ENCODE results near the gene TENM4. TPM values are rescaled to one million over a fixed set of nuclear protein-coding genes. Genes with fewer than 3 reads are reported as not detected.

TENM4 gene
- total and polyA plus RNA-seq, 2 of the 8 experiments (the other 6 are each of a cell fraction or from before 2014, with no cell fraction given): 3.5 to 7.2 TPM

GRCh38 chr11:79472819-79473529, 32.1 kb upstream of the TENM4 start (continued):
- TF ChIP-seq SIX5 (IDR thresholded peaks at IDR 0.05; ENCODE audit: low read depth, low read length): no peak
